ENCODE results near the gene DNAJB1. TPM values are rescaled to one million over a fixed set of nuclear protein-coding genes. Genes with fewer than 3 reads are reported as not detected.
"Not testable (repeated sequence)": the region's sequence is repeated elsewhere in the genome, so short reads cannot be mapped to it uniquely, and the experiment has no call there.

The DNAJB1 gene
- total and polyA plus RNA-seq, 2 of the 4 experiments (the other 2 are of a cell fraction), result 88.2 to 95.4 TPM

- Histone ChIP-seq H2BK15ac (ENCODE audit: low read depth, low read length) (no peak overlapping the region), H3K4me1 (ENCODE audit: control insufficient read depth, insufficient read depth, low read length) (peaks cover 6% of the 10 kb centered on the region; the same call in 1 of the 2 replicates), H3K18ac (ENCODE audit: low read depth, low read length) (no peak overlapping the region), H3K36me3 (ENCODE audit: control insufficient read depth, insufficient read depth, low read length) (no peaks in the 10 kb centered on the region), H2AK9ac (replicated peaks; ENCODE audit: low read depth, low read length, poor library complexity) (no peak overlapping the region), H2BK20ac (ENCODE audit: low read depth, low read length) (no peak overlapping the region), H3K27me3 (ENCODE audit: control insufficient read depth, insufficient read depth, low read length) (no peaks in the 10 kb centered on the region), H2AFZ (replicated peaks; ENCODE audit: low read length, poor library complexity) (no peak overlapping the region), H2AK5ac (ENCODE audit: low read depth, low read length) (no peak overlapping the region), H3K23ac (ENCODE audit: low read depth, low read length) (no peak overlapping the region), H3K9ac (ENCODE audit: low read depth, low read length) (no peak overlapping the region), H3K14ac (replicated peaks; ENCODE audit: low read depth, low read length) (no peak overlapping the region), H3K4me2 (ENCODE audit: low read depth, low read length) (no peak overlapping the region), H3K56ac (ENCODE audit: extremely low read depth, insufficient read depth, low read length) (no peak overlapping the region), H3K4me3 (ENCODE audit: insufficient read depth, low read depth, low read length) (no peak overlapping the region), H4K20me1 (ENCODE audit: insufficient read depth, low read length) (peaks cover 19% of the 10 kb centered on the region), H2BK5ac (ENCODE audit: low read depth, low read length, poor library complexity, severe bottlenecking) (no peak overlapping the region), H3K79me1 (ENCODE audit: low read depth in 1 of 2, low read length in 2 of 2) (peaks cover 12 to 54% of the 10 kb centered on the region in 2 experiments; a peak in 3 of 4 replicates), H4K91ac (ENCODE audit: insufficient read depth, low read depth, low read length) (no peak overlapping the region), H3K9me1 (ENCODE audit: insufficient read depth, low read length) (peaks cover 18% of the 10 kb centered on the region), H3K27ac (ENCODE audit: insufficient read depth, low read length) (no peak overlapping the region), H3K4ac (ENCODE audit: low read depth, low read length) (no peak overlapping the region), H2BK120ac (ENCODE audit: low read depth, low read length) (no peak overlapping the region), H4K5ac (ENCODE audit: low read depth, low read length) (no peak overlapping the region), H3K9me3 (ENCODE audit: control insufficient read depth, insufficient read depth, low read length) (no peaks in the 10 kb centered on the region), H4K8ac (ENCODE audit: low read depth in 2 of 2, low read length in 2 of 2) (no peak overlapping the region)
- in situ Hi-C loops (cut with MboI; ENCODE audit: low sequenced_read_pairs) (no loop called here), dilution Hi-C loops (cut with HindIII; ENCODE audit: low sequenced_read_pairs, unreplicated experiment) (no loop called here), intact Hi-C loops (cut with micrococcal nuclease) (no loop called here)
- BruUV-seq (replicated peaks), result no TSS peak
- ChIA-PET POLR2A (ENCODE audit: unreplicated experiment) (no interaction called here), CTCF (interaction anchor here (0.6 kb wide), 1 partner anchor 773 kb away, joined by 8 read pairs; no protein-coding TSS in a partner anchor)
- 75% methylated on average over 1 of the region's 7 CpGs; no CpG with 5 or more reads in 1 of the 2 experiments for WGBS, 2 experiments (ENCODE audit: extremely low coverage in 2 of 2, insufficient read length in 1 of 2)
- no peak for TF ChIP-seq MXI1 (IDR thresholded peaks at IDR 0.05; ENCODE audit: borderline replicate concordance, low read depth, low read length)
- DNase-seq, result no peak
- no peak for ATAC-seq (ENCODE audit: low read depth)
Observed at GRCh38 chr19:14542711-14543328, 24.6 kb upstream of the DNAJB1 start.

- CTCF ChIA-PET, result interaction anchor here (0.7 kb wide), 1 partner anchor 14 kb away, joined by 3 read pairs; no protein-coding TSS in a partner anchor
- H3K36me3 ChIP-seq (ENCODE audit: control insufficient read depth, insufficient read depth, low read length); POLR2A ChIA-PET (ENCODE audit: unreplicated experiment); H3K4ac ChIP-seq (ENCODE audit: low read depth, low read length); H4K91ac ChIP-seq (ENCODE audit: insufficient read depth, low read depth, low read length); H2AK5ac ChIP-seq (ENCODE audit: low read depth, low read length); H3K9me3 ChIP-seq (ENCODE audit: control insufficient read depth, insufficient read depth, low read length); H4K8ac ChIP-seq (ENCODE audit: low read depth in 2 of 2, low read length in 2 of 2); H3K4me3 ChIP-seq (ENCODE audit: insufficient read depth, low read depth, low read length); H2BK20ac ChIP-seq (ENCODE audit: low read depth, low read length); H3K18ac ChIP-seq (ENCODE audit: low read depth, low read length); DNase-seq; H3K27ac ChIP-seq (ENCODE audit: insufficient read depth, low read length); H4K5ac ChIP-seq (ENCODE audit: low read depth, low read length); BruUV-seq (replicated peaks); H2AFZ ChIP-seq (replicated peaks; ENCODE audit: low read length, poor library complexity); H2BK5ac ChIP-seq (ENCODE audit: low read depth, low read length, poor library complexity, severe bottlenecking); H3K27me3 ChIP-seq (ENCODE audit: control insufficient read depth, insufficient read depth, low read length); intact Hi-C loops (cut with micrococcal nuclease); H3K4me1 ChIP-seq (ENCODE audit: control insufficient read depth, insufficient read depth, low read length); H3K23ac ChIP-seq (ENCODE audit: low read depth, low read length); H3K9ac ChIP-seq (ENCODE audit: low read depth, low read length); in situ Hi-C loops (cut with MboI; ENCODE audit: low sequenced_read_pairs); H3K4me2 ChIP-seq (ENCODE audit: low read depth, low read length); H3K14ac ChIP-seq (replicated peaks; ENCODE audit: low read depth, low read length); H2BK120ac ChIP-seq (ENCODE audit: low read depth, low read length); H2AK9ac ChIP-seq (replicated peaks; ENCODE audit: low read depth, low read length, poor library complexity); H3K56ac ChIP-seq (ENCODE audit: extremely low read depth, insufficient read depth, low read length); H2BK15ac ChIP-seq (ENCODE audit: low read depth, low read length); dilution Hi-C loops (cut with HindIII; ENCODE audit: low sequenced_read_pairs, unreplicated experiment); ATAC-seq (ENCODE audit: low read depth): not testable (repeated sequence)
- no CpG with 5 or more reads among the region's 5 CpGs for WGBS, 2 experiments (ENCODE audit: extremely low coverage in 2 of 2, insufficient read length in 1 of 2)
- peaks cover 21% of the 10 kb centered on the region for H3K9me1 ChIP-seq (ENCODE audit: insufficient read depth, low read length)
- peaks cover 19% of the 10 kb centered on the region for H4K20me1 ChIP-seq (ENCODE audit: insufficient read depth, low read length)
- peaks cover 11 to 62% of the 10 kb centered on the region in 2 experiments; a peak in 3 of 4 replicates for H3K79me1 ChIP-seq (ENCODE audit: low read depth in 1 of 2, low read length in 2 of 2)
Observed at GRCh38 chr19:14541979-14542378, 23.8 kb upstream of the DNAJB1 start.

All from IMR-90 (cell line).